Measurements from ENCODE around the gene KCNJ18.
"Not testable (repeated sequence)": the region's sequence is repeated elsewhere in the genome, so short reads cannot be mapped to it uniquely, and the experiment has no call there.

Gene KCNJ18

GRCh38 chr17:21691883-21692703 lies at the start of gene KCNJ18:
Gene KCNJ18, plus strand, starts transcription at chr17:21692523. Its CDS starts 10,264 bp downstream, at chr17:21702787.
- DNase-seq: peak; percentile 30

GRCh38 chr17:21648125-21648524 lies 44.2 kb upstream of the KCNJ18 start:
- not testable (repeated sequence) for DNase-seq

- not testable (repeated sequence) for DNase-seq
These were observed 42.3 kb upstream of the KCNJ18 start for GRCh38 chr17:21650043-21650442.

GRCh38 chr17:21652049-21652448 lies 40.3 kb upstream of the KCNJ18 start:
- peak; percentile 60 for DNase-seq

GRCh38 chr17:21653211-21653610 lies 39.1 kb upstream of the KCNJ18 start:
- not testable (repeated sequence) for DNase-seq

- not testable (repeated sequence) for DNase-seq
These were observed 35.6 kb upstream of the KCNJ18 start for GRCh38 chr17:21656518-21657309.

GRCh38 chr17:21659635-21660034 lies 32.7 kb upstream of the KCNJ18 start:
- not testable (repeated sequence) for DNase-seq

GRCh38 chr17:21661455-21661854 lies 30.9 kb upstream of the KCNJ18 start:
- not testable (repeated sequence) for DNase-seq

- DNase-seq: not testable (repeated sequence)
These were observed 29.2 kb upstream of the KCNJ18 start for GRCh38 chr17:21663166-21663565.

- not testable (repeated sequence) for DNase-seq
These were observed 28.5 kb upstream of the KCNJ18 start for GRCh38 chr17:21663614-21664474.

GRCh38 chr17:21665171-21665570 lies 27.2 kb upstream of the KCNJ18 start:
- DNase-seq: not testable (repeated sequence)

GRCh38 chr17:21665935-21666493 lies 26.3 kb upstream of the KCNJ18 start:
- not testable (repeated sequence) for DNase-seq

GRCh38 chr17:21666711-21667412 lies 25.5 kb upstream of the KCNJ18 start:
- not testable (repeated sequence) for DNase-seq

- DNase-seq: not testable (repeated sequence)
These were observed 24.8 kb upstream of the KCNJ18 start for GRCh38 chr17:21667413-21668117.

- not testable (repeated sequence) for DNase-seq
These were observed 24.2 kb upstream of the KCNJ18 start for GRCh38 chr17:21668118-21668488.

- DNase-seq: not testable (repeated sequence)
These were observed 23.4 kb upstream of the KCNJ18 start for GRCh38 chr17:21668746-21669508.

GRCh38 chr17:21669616-21670360 lies 22.5 kb upstream of the KCNJ18 start:
- DNase-seq: not testable (repeated sequence)

- DNase-seq: peak; percentile 23
These were observed 21.8 kb upstream of the KCNJ18 start for GRCh38 chr17:21670361-21671155.

- not testable (repeated sequence) for DNase-seq
These were observed 20.9 kb upstream of the KCNJ18 start for GRCh38 chr17:21671437-21671836.

Measured in RPMI8226 (cell line).